Transverse colon (tissue), 4 donors: ENCODE data around the gene ALOX15. TPM values are rescaled to one million over a fixed set of nuclear protein-coding genes. Genes with fewer than 3 reads are reported as not detected.

Source experiments
- DNase-seq: peaks from one replicate; pipeline ENCODE4 v3.0.0-alpha.2; 2019
- H3K27ac ChIP-seq, 4 donors: fragments of 200-600 bp; sonication (generic); 2 replicates each; pipeline ENCODE4 v1.5.1; 2016 to 2018; ENCODE audit warnings: inconsistent platforms in 4 of 4
- H3K27me3 ChIP-seq: fragments of 200-600 bp; sonication (generic); 2 replicates; pipeline ENCODE4 v1.5.1; 2017; ENCODE audit warnings: inconsistent platforms
- H3K36me3 ChIP-seq, 4 donors: fragments of 200-600 bp; sonication (generic); 2 replicates each; pipeline ENCODE4 v1.5.1; 2017 to 2019; ENCODE audit warnings: inconsistent platforms in 4 of 4
- H3K4me1 ChIP-seq, 4 donors: fragments of 200-600 bp; sonication (generic); 2 replicates each; pipeline ENCODE4 v1.5.1; 2017 to 2020; ENCODE audit warnings: inconsistent platforms in 4 of 4
- H3K4me3 ChIP-seq, 4 donors: fragments of 200-600 bp; sonication (generic); 1 replicate in 1 of 4; 2 replicates in 3 of 4; pipeline versions ENCODE4 v1.5.1 to v1.6.1; 2017 to 2019; ENCODE audit warnings: inconsistent platforms in 4 of 4
- H3K9me3 ChIP-seq, 2 donors: fragments of 200-600 bp; sonication (generic); 2 replicates each; pipeline ENCODE4 v1.5.1; 2017 to 2019; ENCODE audit warnings: inconsistent platforms in 2 of 2
- EP300 ChIP-seq: sonication (generic); formaldehyde crosslinking; IDR thresholded peaks from one replicate; pipeline ENCODE4 v1.6.1; 2017; ENCODE audit warnings: antibody characterized with exemption, low read depth
- POLR2A ChIP-seq: fragments of 450-650 bp; IDR thresholded peaks from one replicate; pipeline ENCODE4 v1.6.1; 2016; ENCODE audit warnings: antibody characterized with exemption, mild to moderate bottlenecking, moderate library complexity
- POLR2AphosphoS5 ChIP-seq, 3 donors: sonication (generic); formaldehyde crosslinking; IDR thresholded peaks; one replicate each; pipeline ENCODE4 v1.6.1; 2016; ENCODE audit warnings: antibody characterized with exemption in 3 of 3
- WGBS, 2 donors: methylation state at CpG; one replicate each; pipeline ENCODE4 v1.1.5; 2018; ENCODE audit warnings: low coverage in 1 of 2; 5-methylcytosine and 5-hydroxymethylcytosine counted together
- in situ Hi-C, 4 donors: fragments of 200-750 bp; cut with MboI; loops; one replicate each; pipeline versions ENCODE4 v1.15.0 to v1.15.1; 2017; ENCODE audit warnings: low sequenced_read_pairs in 3 of 4, low pct_ligation_motif_present in 1 of 4, low pct_unique_long_range_greater_than_20kb in 1 of 4
- intact Hi-C: fragments of 100-400 bp; cut with DNase I; formaldehyde crosslinking; loops from one replicate; pipeline ENCODE4 v1.15.1; 2023; ENCODE audit warnings: low total_unique reads
- total RNA-seq, 4 donors: library from RNA; depleted of rRNA; stranded (reverse); fragments of >200 nt; gene quantifications; one replicate each; pipeline ENCODE4 v1.1.0, GENCODE V29; 2016
- TF ChIP-seq, protein P1 (sequence below), 5 experiments: fragments of 200-600 bp in 3 of 5; fragments of 450-650 bp in 2 of 5; sonication (generic) in 3 of 5; IDR thresholded peaks; 1 replicate in 2 of 5; 2 replicates in 3 of 5; pipeline ENCODE4 v1.5.1; 2016 to 2017; ENCODE audit warnings: antibody characterized with exemption in 5 of 5, inconsistent platforms in 3 of 5, mild to moderate bottlenecking in 2 of 5, moderate library complexity in 1 of 5

The ALOX15 gene
- total RNA-seq, 4 donors from 2014 or later = 0.41 to 0.48 TPM; not detected in 2

DNA sequence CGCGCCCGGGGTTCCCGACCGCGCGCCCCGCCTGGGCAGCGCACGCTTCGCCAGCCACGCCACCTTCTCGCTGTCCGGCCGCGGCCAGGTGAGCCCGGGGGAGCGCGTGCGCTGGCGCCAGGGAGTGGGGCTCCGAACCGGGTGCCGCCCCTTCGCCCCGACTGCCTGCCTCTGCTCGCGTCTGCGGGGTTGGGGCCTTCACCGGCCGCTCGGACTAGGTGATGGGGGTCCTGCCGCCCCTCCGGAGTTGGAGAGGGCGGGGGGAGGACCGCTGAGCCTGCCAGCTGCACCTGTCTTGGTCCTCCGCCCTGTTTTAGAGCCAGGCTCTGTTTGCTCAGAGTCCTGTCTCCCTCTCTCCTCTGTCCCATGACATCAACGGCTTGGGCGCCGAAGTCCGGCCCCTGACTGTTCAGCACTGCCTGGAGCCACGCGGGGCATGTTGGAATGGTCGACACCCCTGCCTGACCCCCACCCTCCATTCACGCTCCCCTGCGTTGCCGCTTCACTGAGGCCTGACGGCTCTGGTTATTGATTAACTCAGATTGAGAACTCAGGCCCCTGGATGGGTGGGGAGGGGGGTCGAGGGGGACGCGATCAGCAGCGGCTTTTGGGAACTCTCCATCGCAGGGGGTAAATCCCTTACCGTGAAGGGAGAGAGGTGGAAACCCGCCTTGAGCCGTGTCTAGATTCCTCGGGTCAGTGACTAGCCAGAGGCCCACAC is 56.4 kb downstream of the ALOX15 start:
- peak overlapping the region in 1 of 4 donors; percentile 9 for H3K27ac ChIP-seq
- no peaks in the 10 kb centered on the region for H3K36me3 ChIP-seq
- in situ Hi-C loops = no loop called here
- DNase-seq = no peak
- 27% methylated on average over 47 of the region's 57 CpGs; no CpG with 5 or more reads in 1 of the 2 donors for WGBS, 2 donors
- H3K27me3 ChIP-seq = peaks cover 46% of the 10 kb centered on the region
- H3K4me1 ChIP-seq = peaks cover 0 to 16% (median 12%) of the 10 kb centered on the region in 4 donors
- no peaks in the 10 kb centered on the region for H3K9me3 ChIP-seq
- intact Hi-C loops = no loop called here
- H3K4me3 ChIP-seq = peak overlapping the region in 3 of 4 donors; percentile 23 to 45 (median 40)
- TF ChIP-seq POLR2AphosphoS5 (IDR thresholded peaks at IDR 0.05) (no peak), EP300 (no peak)

DNA sequence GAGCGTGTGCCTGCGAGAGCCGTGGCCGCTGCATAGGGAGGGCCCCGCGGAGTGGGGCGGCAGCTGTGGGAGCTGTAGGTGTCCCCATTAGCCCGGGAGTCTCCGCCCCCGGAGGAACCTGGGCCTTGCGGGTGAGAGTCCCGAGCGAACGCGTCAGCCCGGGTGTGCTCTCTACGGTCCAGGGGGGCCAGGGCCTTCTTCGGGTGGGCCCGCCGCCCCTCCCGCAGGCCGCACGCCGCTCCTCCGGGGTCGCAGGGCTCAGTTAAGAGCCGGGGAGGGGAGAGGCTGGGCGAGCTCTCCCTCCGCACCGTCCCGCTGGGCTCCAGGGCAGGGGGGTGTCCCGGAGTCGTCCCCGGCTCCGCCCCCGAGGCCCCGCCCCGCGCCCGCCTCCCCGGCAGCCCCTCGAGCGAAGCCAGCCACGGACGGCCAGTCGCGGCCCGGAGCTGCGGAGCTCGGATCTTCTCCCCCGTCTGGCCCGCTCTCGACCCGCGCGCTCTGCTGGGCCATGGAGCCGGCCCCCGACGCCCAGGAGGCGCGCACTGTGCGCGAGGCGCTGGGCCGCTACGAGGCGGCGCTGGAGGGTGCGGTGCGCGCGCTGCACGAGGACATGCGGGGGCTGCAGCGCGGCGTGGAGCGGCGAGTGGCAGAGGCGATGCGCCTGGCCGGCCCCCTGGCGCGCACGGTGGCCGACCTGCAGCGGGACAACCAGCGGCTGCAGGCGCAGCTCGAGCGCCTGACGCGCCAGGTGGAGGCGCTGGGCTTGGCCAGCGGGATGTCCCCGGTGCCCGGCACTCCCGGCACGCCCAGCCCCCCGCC is 57.2 kb downstream of the ALOX15 start, which contains the start of gene SMTNL2:
Gene SMTNL2 (plus strand): TSS at position 429 of the 816 bp plus-strand sequence. CDS start 77 bp downstream, at position 506.
- Histone ChIP-seq H3K4me3 (peak within 1 kb of the TSS; percentile 2 to 45 (median 32)), H3K4me1 (peaks cover 0 to 16% (median 12%) of the 10 kb centered on the region in 4 donors), H3K36me3 (no peaks in the 10 kb centered on the region), H3K27me3 (peaks cover 46% of the 10 kb centered on the region), H3K27ac (peak within 1 kb of the TSS in 1 of 4 donors; percentile 9), H3K9me3 (no peaks in the 10 kb centered on the region)
- no peak for TF ChIP-seq POLR2A
- TF ChIP-seq EP300 = no peak
- TF ChIP-seq POLR2AphosphoS5 (IDR thresholded peaks at IDR 0.05) = no peak
- TF ChIP-seq, protein P1, sequence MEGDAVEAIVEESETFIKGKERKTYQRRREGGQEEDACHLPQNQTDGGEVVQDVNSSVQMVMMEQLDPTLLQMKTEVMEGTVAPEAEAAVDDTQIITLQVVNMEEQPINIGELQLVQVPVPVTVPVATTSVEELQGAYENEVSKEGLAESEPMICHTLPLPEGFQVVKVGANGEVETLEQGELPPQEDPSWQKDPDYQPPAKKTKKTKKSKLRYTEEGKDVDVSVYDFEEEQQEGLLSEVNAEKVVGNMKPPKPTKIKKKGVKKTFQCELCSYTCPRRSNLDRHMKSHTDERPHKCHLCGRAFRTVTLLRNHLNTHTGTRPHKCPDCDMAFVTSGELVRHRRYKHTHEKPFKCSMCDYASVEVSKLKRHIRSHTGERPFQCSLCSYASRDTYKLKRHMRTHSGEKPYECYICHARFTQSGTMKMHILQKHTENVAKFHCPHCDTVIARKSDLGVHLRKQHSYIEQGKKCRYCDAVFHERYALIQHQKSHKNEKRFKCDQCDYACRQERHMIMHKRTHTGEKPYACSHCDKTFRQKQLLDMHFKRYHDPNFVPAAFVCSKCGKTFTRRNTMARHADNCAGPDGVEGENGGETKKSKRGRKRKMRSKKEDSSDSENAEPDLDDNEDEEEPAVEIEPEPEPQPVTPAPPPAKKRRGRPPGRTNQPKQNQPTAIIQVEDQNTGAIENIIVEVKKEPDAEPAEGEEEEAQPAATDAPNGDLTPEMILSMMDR (IDR thresholded peaks at IDR 0.05) = no peak
- DNase-seq = no peak
- in situ Hi-C loops = no loop called here
- WGBS, 2 donors = 1% methylated on average over 52 of the region's 100 CpGs; no CpG with 5 or more reads in 1 of the 2 donors
- intact Hi-C loops = no loop called here

DNA sequence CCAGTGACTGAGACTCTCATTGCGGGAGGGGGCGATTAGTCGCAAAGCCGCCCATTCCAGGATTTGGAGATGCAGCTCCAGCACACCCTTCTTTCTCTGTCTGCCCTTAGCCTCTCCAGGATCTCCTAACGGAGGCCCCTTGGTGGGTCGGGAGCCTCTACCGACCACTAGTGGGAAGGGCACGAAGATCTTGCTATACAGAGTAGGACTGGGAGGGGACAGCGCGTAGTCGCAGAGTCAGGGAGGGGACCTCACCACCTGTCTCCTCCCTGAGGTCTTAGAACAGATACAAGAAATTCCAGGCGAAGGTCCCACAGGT is 57.7 kb downstream of the ALOX15 start:
- DNase-seq = no peak
- Histone ChIP-seq H3K27me3 (peaks cover 46% of the 10 kb centered on the region), H3K27ac (no peak overlapping the region)

DNA sequence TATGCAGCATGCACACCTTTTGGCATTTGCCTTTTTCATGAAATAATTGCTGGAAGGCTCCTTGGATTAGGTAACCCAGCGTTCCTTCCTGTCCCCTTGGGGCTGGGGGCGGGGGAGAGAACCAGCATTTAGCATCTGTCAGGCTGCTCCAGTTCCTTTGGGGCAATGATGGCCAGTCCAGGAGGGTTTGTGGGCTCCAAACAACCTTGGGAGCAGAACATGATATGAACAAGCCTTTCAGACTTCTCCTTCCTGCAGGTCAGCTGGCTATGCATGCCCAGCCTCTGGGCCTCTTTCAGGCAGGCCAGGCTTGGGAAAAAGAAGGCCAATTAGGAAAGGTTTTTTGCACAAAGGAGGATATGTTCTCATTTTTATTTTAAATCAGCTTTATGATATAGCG is 58.3 kb downstream of the ALOX15 start:
- Histone ChIP-seq H3K4me3 (no peak overlapping the region), H3K27me3 (peaks cover 46% of the 10 kb centered on the region), H3K27ac (no peak overlapping the region), H3K9me3 (no peaks in the 10 kb centered on the region), H3K36me3 (no peaks in the 10 kb centered on the region), H3K4me1 (peaks cover 0 to 16% (median 12%) of the 10 kb centered on the region in 4 donors)
- 78 to 88% methylated on average over 1 to 3 of the region's 3 CpGs for WGBS, 2 donors
- in situ Hi-C loops = no loop called here
- TF ChIP-seq POLR2AphosphoS5 (IDR thresholded peaks at IDR 0.05) (no peak), POLR2A (no peak), EP300 (no peak)
- TF ChIP-seq, protein P1 (IDR thresholded peaks at IDR 0.05) = no peak
- intact Hi-C loops = no loop called here
- no peak for DNase-seq

More for the DNA sequence above, 57.7 kb downstream of the ALOX15 start:
- 18% methylated on average over 12 of the region's 12 CpGs; no CpG with 5 or more reads in 1 of the 2 donors for WGBS, 2 donors
- Histone ChIP-seq H3K4me3 (peak overlapping the region in 3 of 4 donors; percentile 23 to 45 (median 40)), H3K36me3 (no peaks in the 10 kb centered on the region), H3K9me3 (no peaks in the 10 kb centered on the region), H3K4me1 (peaks cover 0 to 16% (median 12%) of the 10 kb centered on the region in 4 donors)
- TF ChIP-seq POLR2A = no peak
- TF ChIP-seq, protein P1 (IDR thresholded peaks at IDR 0.05) = peak in 2 of 5 experiments; percentile 12 to 15
- intact Hi-C loops = no loop called here
- in situ Hi-C loops = no loop called here
